K562 (cell line): ENCODE measurements around the gene SRP9. TPM values are rescaled to one million over a fixed set of nuclear protein-coding genes. Genes with fewer than 3 reads are reported as not detected.

Experiments
- CCAR2 ChIP-seq: fragments of 200-400 bp; formaldehyde crosslinking; IDR thresholded peaks from 2 replicates; pipeline ENCODE4 v1.6.1; 2017; ENCODE audit warnings: mild to moderate bottlenecking, low read depth, low read length
- EWSR1 ChIP-seq: fragments of 450-650 bp; IDR thresholded peaks from 2 replicates; pipeline ENCODE4 v1.6.1; 2018; ENCODE audit warnings: borderline replicate concordance, mild to moderate bottlenecking, low read depth, moderate library complexity; ENCODE audit not compliant: partially characterized antibody
- FOXA3 ChIP-seq, 2 experiments: fragments of 450-650 bp in 1 of 2; sonication (generic) in 1 of 2; formaldehyde crosslinking; IDR thresholded peaks in 1 of 2; conservative IDR thresholded peaks in 1 of 2; 2 replicates each; pipeline versions ENCODE4 v1.4.0 to v1.8.0; 2020 to 2022; ENCODE audit warnings: mild to moderate bottlenecking in 2 of 2, missing genetic modification reagents in 1 of 2
- MCM5 ChIP-seq: fragments of 450-650 bp; IDR thresholded peaks from 2 replicates; pipeline ENCODE4 v1.6.1; 2016; ENCODE audit warnings: low read depth
- POLR2AphosphoS5 ChIP-seq: IDR thresholded peaks from 2 replicates; pipeline ENCODE4 v1.6.1; 2011; ENCODE audit warnings: mild to moderate bottlenecking, low read depth, low read length, moderate library complexity; ENCODE audit not compliant: control insufficient read depth, insufficient read depth
- SNIP1 ChIP-seq: fragments of 450-650 bp; IDR thresholded peaks from 2 replicates; pipeline ENCODE4 v1.7.1; 2017; ENCODE audit warnings: low read depth, mild to moderate bottlenecking
- TFE3 ChIP-seq: fragments of 450-650 bp; formaldehyde crosslinking; IDR thresholded peaks from 2 replicates; pipeline ENCODE4 v1.4.0; 2020; ENCODE audit warnings: mild to moderate bottlenecking, mixed read lengths
- U2AF2 ChIP-seq: fragments of 200-400 bp; formaldehyde crosslinking; optimal IDR thresholded peaks from 2 replicates; pipeline ENCODE3; 2017; ENCODE audit warnings: low read depth, mild to moderate bottlenecking, low read length
- ZFPM2 ChIP-seq: fragments of 250-450 bp; sonication (Bioruptor Pico); IDR thresholded peaks from 2 replicates; pipeline ENCODE4 v1.5.1; 2022; ENCODE audit warnings: mild to moderate bottlenecking
- ZNF133 ChIP-seq: fragments of 250-450 bp; sonication (Bioruptor Pico); IDR thresholded peaks from 2 replicates; pipeline ENCODE4 v1.4.0; 2020; ENCODE audit warnings: mild to moderate bottlenecking
- ZNF445 ChIP-seq: fragments of 250-450 bp; sonication (Bioruptor Pico); IDR thresholded peaks from 2 replicates; pipeline ENCODE4 v1.4.0; 2020; ENCODE audit warnings: low read depth, mild to moderate bottlenecking, moderate library complexity
- ZNF740 ChIP-seq, 3 experiments: fragments of 200-800 bp in 1 of 3; sonication (Bioruptor generic) in 1 of 3; sonication (generic) in 1 of 3; formaldehyde crosslinking in 1 of 3; IDR thresholded peaks; 2 replicates each; pipeline versions ENCODE4 v1.6.1 to v1.8.0; 2016 to 2022; ENCODE audit warnings: mild to moderate bottlenecking in 2 of 3, missing compliant biosample characterization in 2 of 3, missing genetic modification characterization in 2 of 3, missing genetic modification reagents in 1 of 3
- polyA plus RNA-seq, 8 experiments: library from polyadenylated mRNA; depleted of rRNA in 4 of 8; stranded (reverse) in 5 of 8; unstranded in 3 of 8; fragments of >200 nt; fragmentation: Nextera tagmentation in 2 of 8; fragmentation: Illumina TruSeq in 1 of 8; extraction: Ambion mirVana in 2 of 8; extraction: Trizol in 1 of 8; gene quantifications; 2 replicates each; pipeline versions ENCODE4 v1.2.1 to v1.2.3, GENCODE V29; 2011 to 2014; ENCODE audit warnings: inconsistent platforms in 1 of 8, missing spikeins in 1 of 8
- total RNA-seq, 7 experiments: library from RNA; depleted of rRNA in 6 of 7; stranded (reverse); fragments of >200 nt in 6 of 7; fragmentation: Illumina TruSeq in 2 of 7; extraction: Trizol in 2 of 7; gene quantifications; 2 replicates each; pipeline versions ENCODE4 v1.2.1 to v1.2.3, GENCODE V29; 2011 to 2021; ENCODE audit warnings: low replicate concordance in 1 of 7
- TF ChIP-seq, protein P1 (sequence below), 2 experiments: fragments of 450-650 bp in 1 of 2; sonication (generic) in 1 of 2; formaldehyde crosslinking; conservative IDR thresholded peaks; 2 replicates each; pipeline versions ENCODE4 v1.4.0 to v1.8.1; 2020 to 2022; ENCODE audit warnings: mild to moderate bottlenecking in 1 of 2, missing genetic modification reagents in 1 of 2
- TF ChIP-seq, protein P2 (sequence below): sonication (generic); formaldehyde crosslinking; IDR thresholded peaks from 2 replicates; pipeline ENCODE4 v1.8.0; 2023; ENCODE audit warnings: missing genetic modification reagents, mild to moderate bottlenecking, borderline replicate concordance
- TF ChIP-seq, protein P3 (sequence below): sonication (generic); formaldehyde crosslinking; IDR thresholded peaks from 2 replicates; pipeline ENCODE4 v1.9.0; 2022; ENCODE audit warnings: mild to moderate bottlenecking, missing genetic modification reagents

Gene SRP9
- total and polyA plus RNA-seq, 9 of the 15 experiments (the other 6 are each of a cell fraction or from before 2014, with no cell fraction given) = 273 to 1,892 (median 668) TPM

- TF ChIP-seq SNIP1 = no peak
- TF ChIP-seq, protein P1, sequence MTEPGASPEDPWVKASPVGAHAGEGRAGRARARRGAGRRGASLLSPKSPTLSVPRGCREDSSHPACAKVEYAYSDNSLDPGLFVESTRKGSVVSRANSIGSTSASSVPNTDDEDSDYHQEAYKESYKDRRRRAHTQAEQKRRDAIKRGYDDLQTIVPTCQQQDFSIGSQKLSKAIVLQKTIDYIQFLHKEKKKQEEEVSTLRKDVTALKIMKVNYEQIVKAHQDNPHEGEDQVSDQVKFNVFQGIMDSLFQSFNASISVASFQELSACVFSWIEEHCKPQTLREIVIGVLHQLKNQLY (CRISPR knock-in tag; conservative IDR thresholded peaks at IDR 0.05) = no peak
- no peak for TF ChIP-seq ZFPM2 (CRISPR knock-in tag)
- peak; percentile 62 for TF ChIP-seq POLR2AphosphoS5
- no peak for TF ChIP-seq TFE3
- peak in 1 of 2 experiments; percentile 69; a peak in 2 of 4 replicates for TF ChIP-seq FOXA3 (CRISPR knock-in tag; conservative IDR thresholded peaks at IDR 0.05 in 1 of 2, IDR thresholded peaks at IDR 0.05 in 1 of 2)
- TF ChIP-seq ZNF445 (CRISPR knock-in tag) = no peak
- no peak for TF ChIP-seq U2AF2
- TF ChIP-seq, protein P2, sequence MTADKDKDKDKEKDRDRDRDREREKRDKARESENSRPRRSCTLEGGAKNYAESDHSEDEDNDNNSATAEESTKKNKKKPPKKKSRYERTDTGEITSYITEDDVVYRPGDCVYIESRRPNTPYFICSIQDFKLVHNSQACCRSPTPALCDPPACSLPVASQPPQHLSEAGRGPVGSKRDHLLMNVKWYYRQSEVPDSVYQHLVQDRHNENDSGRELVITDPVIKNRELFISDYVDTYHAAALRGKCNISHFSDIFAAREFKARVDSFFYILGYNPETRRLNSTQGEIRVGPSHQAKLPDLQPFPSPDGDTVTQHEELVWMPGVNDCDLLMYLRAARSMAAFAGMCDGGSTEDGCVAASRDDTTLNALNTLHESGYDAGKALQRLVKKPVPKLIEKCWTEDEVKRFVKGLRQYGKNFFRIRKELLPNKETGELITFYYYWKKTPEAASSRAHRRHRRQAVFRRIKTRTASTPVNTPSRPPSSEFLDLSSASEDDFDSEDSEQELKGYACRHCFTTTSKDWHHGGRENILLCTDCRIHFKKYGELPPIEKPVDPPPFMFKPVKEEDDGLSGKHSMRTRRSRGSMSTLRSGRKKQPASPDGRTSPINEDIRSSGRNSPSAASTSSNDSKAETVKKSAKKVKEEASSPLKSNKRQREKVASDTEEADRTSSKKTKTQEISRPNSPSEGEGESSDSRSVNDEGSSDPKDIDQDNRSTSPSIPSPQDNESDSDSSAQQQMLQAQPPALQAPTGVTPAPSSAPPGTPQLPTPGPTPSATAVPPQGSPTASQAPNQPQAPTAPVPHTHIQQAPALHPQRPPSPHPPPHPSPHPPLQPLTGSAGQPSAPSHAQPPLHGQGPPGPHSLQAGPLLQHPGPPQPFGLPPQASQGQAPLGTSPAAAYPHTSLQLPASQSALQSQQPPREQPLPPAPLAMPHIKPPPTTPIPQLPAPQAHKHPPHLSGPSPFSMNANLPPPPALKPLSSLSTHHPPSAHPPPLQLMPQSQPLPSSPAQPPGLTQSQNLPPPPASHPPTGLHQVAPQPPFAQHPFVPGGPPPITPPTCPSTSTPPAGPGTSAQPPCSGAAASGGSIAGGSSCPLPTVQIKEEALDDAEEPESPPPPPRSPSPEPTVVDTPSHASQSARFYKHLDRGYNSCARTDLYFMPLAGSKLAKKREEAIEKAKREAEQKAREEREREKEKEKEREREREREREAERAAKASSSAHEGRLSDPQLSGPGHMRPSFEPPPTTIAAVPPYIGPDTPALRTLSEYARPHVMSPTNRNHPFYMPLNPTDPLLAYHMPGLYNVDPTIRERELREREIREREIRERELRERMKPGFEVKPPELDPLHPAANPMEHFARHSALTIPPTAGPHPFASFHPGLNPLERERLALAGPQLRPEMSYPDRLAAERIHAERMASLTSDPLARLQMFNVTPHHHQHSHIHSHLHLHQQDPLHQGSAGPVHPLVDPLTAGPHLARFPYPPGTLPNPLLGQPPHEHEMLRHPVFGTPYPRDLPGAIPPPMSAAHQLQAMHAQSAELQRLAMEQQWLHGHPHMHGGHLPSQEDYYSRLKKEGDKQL (CRISPR knock-in tag) = no peak
- TF ChIP-seq ZNF740 (CRISPR knock-in tag; IDR thresholded peaks at IDR 0.05) = peak; percentile 46; the same call in 1 of the 2 replicates
- TF ChIP-seq ZNF740 (tag; IDR thresholded peaks at IDR 0.05) = no peak
- no peak for TF ChIP-seq MCM5
- TF ChIP-seq CCAR2 = no peak
- TF ChIP-seq, protein P3, sequence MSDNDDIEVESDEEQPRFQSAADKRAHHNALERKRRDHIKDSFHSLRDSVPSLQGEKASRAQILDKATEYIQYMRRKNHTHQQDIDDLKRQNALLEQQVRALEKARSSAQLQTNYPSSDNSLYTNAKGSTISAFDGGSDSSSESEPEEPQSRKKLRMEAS = peak; percentile 84
- TF ChIP-seq ZNF133 = no peak
- TF ChIP-seq EWSR1 = no peak
Observed at GRCh38 chr1:225777583-225778336, at the start of gene SRP9 (continued).
